Panc1 (cell line): ENCODE measurements around the gene AGRP. TPM values are rescaled to one million over a fixed set of nuclear protein-coding genes. Genes with fewer than 3 reads are reported as not detected.

ENCODE experiments used
- ATAC-seq: fragments of 200-7000 bp; cut with Tn5 transposase; 2 replicates; pipeline ENCODE4 v1.9.1; 2020; ENCODE audit warnings: mild to moderate bottlenecking, moderate library complexity
- BruUV-seq: library from RNA; stranded (reverse); fragments of 400-500 nt; replicated peaks from 2 replicates; lab custom pipeline; 2021; lab: Mats Ljungman, UMichigan
- CTCF ChIA-PET: fragments of 300-600 bp; sonication (Branson Sonifier 250); formaldehyde crosslinking; loops from one replicate; lab custom pipeline; 2022; ENCODE audit warnings: antibody characterized with exemption; lab: Charles Lee
- POLR2A ChIA-PET: fragments of 300-600 bp; sonication (Branson Sonifier 250); formaldehyde crosslinking; loops from one replicate; lab custom pipeline; 2022; ENCODE audit warnings: antibody characterized with exemption; lab: Charles Lee
- DNase-seq: peaks from one replicate; pipeline ENCODE4 v3.0.0-alpha.2; 2010; ENCODE audit warnings: low read depth, low spot score
- H3K27ac ChIP-seq: 2 replicates; pipeline ENCODE4 v1.5.1; 2011; ENCODE audit warnings: mild to moderate bottlenecking, low read length, inconsistent platforms
- H3K27me3 ChIP-seq: fragments of 200-500 bp; sonication (Bioruptor generic); 2 replicates; pipeline ENCODE4 v1.6.0; 2014; ENCODE audit warnings: low read length, inconsistent platforms; ENCODE audit not compliant: control insufficient read depth, insufficient read depth
- H3K36me3 ChIP-seq: fragments of 200-500 bp; sonication (Bioruptor generic); 2 replicates; pipeline ENCODE4 v1.5.1; 2014; ENCODE audit warnings: inconsistent platforms, mild to moderate bottlenecking, low read length, moderate library complexity; ENCODE audit not compliant: control insufficient read depth, insufficient read depth
- H3K4me1 ChIP-seq: 2 replicates; pipeline ENCODE4 v1.5.1; 2011; ENCODE audit warnings: inconsistent platforms, mild to moderate bottlenecking, low read length, moderate library complexity; ENCODE audit not compliant: control insufficient read depth, insufficient read depth
- H3K4me3 ChIP-seq, 2 experiments: 2 replicates each; pipeline ENCODE4 v1.5.1; 2011 to 2012; ENCODE audit warnings: low read depth in 2 of 2, low read length in 2 of 2, mild to moderate bottlenecking in 2 of 2, inconsistent platforms in 1 of 2, moderate library complexity in 1 of 2
- H3K9me3 ChIP-seq: fragments of 200-500 bp; sonication (Bioruptor generic); 2 replicates; pipeline ENCODE4 v1.5.1; 2014; ENCODE audit warnings: low read depth, mild to moderate bottlenecking, inconsistent platforms, low read length, moderate library complexity; ENCODE audit not compliant: control insufficient read depth, insufficient read depth
- CTCF ChIP-seq: fragments of 450-650 bp; IDR thresholded peaks from 2 replicates; pipeline ENCODE4 v1.5.1; 2017; ENCODE audit warnings: mild to moderate bottlenecking
- POLR2AphosphoS5 ChIP-seq: IDR thresholded peaks from 2 replicates; pipeline ENCODE4 v1.6.1; 2012; ENCODE audit warnings: mild to moderate bottlenecking, low read depth, low read length, moderate library complexity
- REST ChIP-seq, 2 experiments: IDR thresholded peaks; 2 replicates each; pipeline ENCODE4 v1.6.1; 2011 to 2012; ENCODE audit warnings: low read depth in 2 of 2, control low read depth in 1 of 2, low read length in 1 of 2, mild to moderate bottlenecking in 1 of 2, moderate library complexity in 1 of 2; ENCODE audit not compliant: insufficient read depth in 1 of 2
- SIN3A ChIP-seq: IDR thresholded peaks from 2 replicates; pipeline ENCODE4 v1.6.1; 2012; ENCODE audit warnings: low read depth, mild to moderate bottlenecking, low read length, moderate library complexity, borderline replicate concordance; ENCODE audit not compliant: insufficient read depth
- TCF7L2 ChIP-seq: IDR thresholded peaks from 2 replicates; pipeline ENCODE4 v1.6.1; 2011; ENCODE audit warnings: mild to moderate bottlenecking, low read depth, low read length, inconsistent platforms
- in situ Hi-C: cut with HindIII; loops from 2 replicates; pipeline ENCODE4 v1.10.0; 2016; ENCODE audit warnings: low sequenced_read_pairs, low pct_unique_long_range_greater_than_20kb
- intact Hi-C: fragments of 100-400 bp; cut with micrococcal nuclease; formaldehyde crosslinking; loops from one replicate; pipeline ENCODE4 v1.10.0; 2022; ENCODE audit not compliant: unreplicated experiment
- total RNA-seq: library from RNA; stranded (reverse); gene quantifications from one replicate; pipeline ENCODE4 v1.2.1, GENCODE V29; 2021; ENCODE audit not compliant: unreplicated experiment

The AGRP gene
- total RNA-seq, 1 experiment from 2014 or later, result not detected

GRCh38 chr16:67460168-67460567, 23.2 kb downstream of the AGRP start:
- ATAC-seq (no peak), DNase-seq (no peak)
- intact Hi-C loops (no loop called here), in situ Hi-C loops (no loop called here)
- H3K27ac ChIP-seq, result no peak overlapping the region
- no peak overlapping the region for H3K4me3 ChIP-seq
- CTCF ChIA-PET, result no interaction called here
- no TSS peak for BruUV-seq
- no peaks in the 10 kb centered on the region for H3K27me3 ChIP-seq
- H3K4me1 ChIP-seq, result no peaks in the 10 kb centered on the region
- no peaks in the 10 kb centered on the region for H3K9me3 ChIP-seq
- POLR2A ChIA-PET, result no interaction called here
- TF ChIP-seq CTCF (no peak), POLR2AphosphoS5 (no peak), SIN3A (no peak), REST (IDR thresholded peaks at IDR 0.05; ENCODE audit: insufficient read depth in 1 of 2, low read depth in 2 of 2, low read length in 1 of 2) (no peak), TCF7L2 (no peak)
- no peaks in the 10 kb centered on the region for H3K36me3 ChIP-seq

GRCh38 chr16:67459861-67460150, 23.5 kb downstream of the AGRP start:
- Histone ChIP-seq H3K27ac (no peak overlapping the region), H3K36me3 (no peaks in the 10 kb centered on the region), H3K9me3 (no peaks in the 10 kb centered on the region), H3K27me3 (no peaks in the 10 kb centered on the region), H3K4me3 (no peak overlapping the region), H3K4me1 (no peaks in the 10 kb centered on the region)
- ChIA-PET POLR2A (no interaction called here), CTCF (no interaction called here)
- in situ Hi-C loops (no loop called here), intact Hi-C loops (no loop called here)
- ATAC-seq, result no peak
- DNase-seq, result no peak
- BruUV-seq, result no TSS peak
- TF ChIP-seq REST (IDR thresholded peaks at IDR 0.05; ENCODE audit: insufficient read depth in 1 of 2, low read depth in 2 of 2, low read length in 1 of 2) (no peak), TCF7L2 (no peak), CTCF (no peak), SIN3A (no peak), POLR2AphosphoS5 (no peak)
